Karpas-422 (cell line): ENCODE data around the gene PLCB1. TPM values are rescaled to one million over a fixed set of nuclear protein-coding genes. Genes with fewer than 3 reads are reported as not detected.
A peak's percentile ranks its signal among the peaks of the same experiment; 100 is the strongest.

ENCODE experiments used
- DNase-seq: peaks from one replicate; pipeline ENCODE4 v3.0.0-alpha.2; 2015
- H2AFZ ChIP-seq: fragments of 200-600 bp; sonication (generic); 2 replicates; pipeline ENCODE4 v1.6.1; 2014; ENCODE audit warnings: antibody characterized with exemption, low read length, mixed read lengths
- H3K27ac ChIP-seq: fragments of 200-600 bp; sonication (generic); 2 replicates; pipeline ENCODE4 v1.5.1; 2014; ENCODE audit warnings: mild to moderate bottlenecking, low read length, moderate library complexity
- H3K27me3 ChIP-seq: fragments of 200-600 bp; sonication (generic); 2 replicates; pipeline ENCODE4 v1.6.1; 2014; ENCODE audit warnings: low read length, mixed read lengths
- H3K36me3 ChIP-seq: fragments of 200-600 bp; sonication (generic); 2 replicates; pipeline ENCODE4 v1.6.1; 2014; ENCODE audit warnings: low read length, mixed read lengths; ENCODE audit not compliant: insufficient read depth
- H3K4me1 ChIP-seq: fragments of 200-600 bp; sonication (generic); 2 replicates; pipeline ENCODE4 v1.6.1; 2014; ENCODE audit warnings: mild to moderate bottlenecking, low read length, mixed read lengths
- H3K4me2 ChIP-seq: fragments of 200-600 bp; sonication (generic); 2 replicates; pipeline ENCODE4 v1.6.1; 2014; ENCODE audit warnings: low read length, low read depth, mild to moderate bottlenecking; ENCODE audit not compliant: poor library complexity, severe bottlenecking
- H3K4me3 ChIP-seq: fragments of 200-600 bp; sonication (generic); 2 replicates; pipeline ENCODE4 v1.5.1; 2014; ENCODE audit warnings: mild to moderate bottlenecking, antibody characterized with exemption, low read length, mixed read lengths
- H3K79me2 ChIP-seq: fragments of 200-600 bp; sonication (generic); 2 replicates; pipeline ENCODE4 v1.6.1; 2014; ENCODE audit warnings: mild to moderate bottlenecking, low read length, mixed read lengths
- H3K9ac ChIP-seq: fragments of 200-600 bp; sonication (generic); 2 replicates; pipeline ENCODE4 v1.6.0; 2014; ENCODE audit warnings: low read length
- H3K9me2 ChIP-seq: fragments of 200-600 bp; sonication (generic), shearing (Covaris generic); replicated peaks from 2 replicates; pipeline ENCODE4 v1.6.0; 2014; ENCODE audit warnings: mild to moderate bottlenecking, low read length, moderate library complexity; ENCODE audit not compliant: insufficient read depth
- H3K9me3 ChIP-seq: fragments of 300-700, 200-600 bp; sonication (generic); 2 replicates; pipeline ENCODE4 v1.6.1; 2014; ENCODE audit warnings: low read length, mixed read lengths
- H4K20me1 ChIP-seq: fragments of 200-600 bp; sonication (generic); 2 replicates; pipeline ENCODE4 v1.6.1; 2014; ENCODE audit warnings: mild to moderate bottlenecking, antibody characterized with exemption, low read length, low read depth; ENCODE audit not compliant: insufficient read depth
- total RNA-seq: library from RNA; depleted of rRNA; stranded (reverse); fragments of >200 nt; shearing (Covaris generic); gene quantifications from 2 replicates; pipeline ENCODE4 v1.2.3, GENCODE V29; 2014; ENCODE audit warnings: low replicate concordance

PLCB1 gene
- total RNA-seq, 1 experiment from 2014 or later = 0.82 TPM

DNA sequence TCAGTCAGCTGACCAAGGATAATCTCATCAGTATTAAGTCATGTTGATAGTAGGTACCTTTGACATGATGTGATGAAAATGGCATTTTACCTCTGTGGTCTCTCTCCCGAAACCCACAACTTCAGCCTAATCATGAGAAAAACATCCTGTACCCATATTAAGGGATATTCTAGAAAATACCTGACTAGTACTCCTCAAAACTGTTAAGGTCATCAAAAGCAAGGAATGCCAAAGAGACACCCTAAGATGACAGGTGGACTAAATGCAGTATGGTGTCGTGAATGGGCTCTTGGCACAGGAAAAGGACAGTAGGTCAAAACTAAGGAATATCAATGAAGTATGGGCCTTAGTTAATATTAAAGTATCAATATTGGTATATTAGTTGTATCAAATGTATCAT, 221.4 kb downstream of the PLCB1 start:
- Histone ChIP-seq H3K9ac (no peak overlapping the region), H3K36me3 (no peaks in the 10 kb centered on the region), H3K27me3 (no peaks in the 10 kb centered on the region), H3K9me2 (no peaks in the 10 kb centered on the region), H3K4me3 (no peak overlapping the region), H4K20me1 (no peaks in the 10 kb centered on the region), H2AFZ (no peak overlapping the region), H3K9me3 (no peaks in the 10 kb centered on the region), H3K79me2 (no peaks in the 10 kb centered on the region), H3K27ac (no peak overlapping the region), H3K4me2 (no peak overlapping the region), H3K4me1 (no peaks in the 10 kb centered on the region)
- no peak for DNase-seq

GRCh38 chr20:8355453-8355852, 223.4 kb downstream of the PLCB1 start:
- H3K9me3 ChIP-seq = no peaks in the 10 kb centered on the region
- no peaks in the 10 kb centered on the region for H3K27me3 ChIP-seq
- H2AFZ ChIP-seq = no peak overlapping the region
- no peak overlapping the region for H3K4me2 ChIP-seq
- H3K4me3 ChIP-seq = no peak overlapping the region
- H3K36me3 ChIP-seq = no peaks in the 10 kb centered on the region
- no peak overlapping the region for H3K27ac ChIP-seq
- no peaks in the 10 kb centered on the region for H4K20me1 ChIP-seq
- no peaks in the 10 kb centered on the region for H3K79me2 ChIP-seq
- DNase-seq = no peak
- no peaks in the 10 kb centered on the region for H3K9me2 ChIP-seq
- no peak overlapping the region for H3K9ac ChIP-seq
- no peaks in the 10 kb centered on the region for H3K4me1 ChIP-seq

GRCh38 chr20:8356806-8357205, 224.7 kb downstream of the PLCB1 start:
- Histone ChIP-seq H3K9me3 (no peaks in the 10 kb centered on the region), H3K27me3 (no peaks in the 10 kb centered on the region), H3K9ac (no peak overlapping the region), H2AFZ (no peak overlapping the region), H4K20me1 (no peaks in the 10 kb centered on the region), H3K27ac (no peak overlapping the region), H3K4me2 (no peak overlapping the region), H3K79me2 (no peaks in the 10 kb centered on the region), H3K36me3 (no peaks in the 10 kb centered on the region), H3K4me1 (no peaks in the 10 kb centered on the region), H3K9me2 (no peaks in the 10 kb centered on the region), H3K4me3 (no peak overlapping the region)
- no peak for DNase-seq

DNA sequence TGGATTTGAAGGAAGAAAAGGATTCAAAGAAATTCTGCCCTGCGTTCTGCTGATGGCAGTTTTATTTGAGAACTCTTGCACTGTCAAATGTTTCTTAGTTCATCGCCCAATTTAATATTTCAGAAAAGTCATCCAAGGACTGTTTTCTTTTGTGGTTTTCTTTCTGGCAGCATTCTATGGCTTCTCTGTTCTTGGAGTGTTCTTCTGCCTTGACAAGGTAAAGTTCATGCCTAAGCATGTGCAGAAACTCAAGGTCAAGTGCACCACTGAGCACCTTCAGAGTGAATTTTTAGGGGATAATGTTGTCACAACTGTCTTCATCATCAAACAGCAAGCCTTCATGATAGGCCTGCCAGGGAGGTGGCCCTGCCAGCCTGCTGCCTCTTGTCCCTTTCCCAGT, 225.6 kb downstream of the PLCB1 start:
- Histone ChIP-seq H4K20me1 (no peaks in the 10 kb centered on the region), H3K4me1 (no peaks in the 10 kb centered on the region), H3K36me3 (no peaks in the 10 kb centered on the region), H3K9me2 (no peaks in the 10 kb centered on the region), H2AFZ (no peak overlapping the region), H3K79me2 (no peaks in the 10 kb centered on the region), H3K4me2 (no peak overlapping the region), H3K9ac (no peak overlapping the region), H3K27ac (no peak overlapping the region), H3K4me3 (no peak overlapping the region), H3K27me3 (no peaks in the 10 kb centered on the region), H3K9me3 (no peaks in the 10 kb centered on the region)
- DNase-seq = no peak

GRCh38 chr20:8360035-8360434, 228.0 kb downstream of the PLCB1 start:
- no peaks in the 10 kb centered on the region for H3K27me3 ChIP-seq
- no peak overlapping the region for H3K9ac ChIP-seq
- H3K36me3 ChIP-seq = no peaks in the 10 kb centered on the region
- peak; percentile 48 for DNase-seq
- H3K4me3 ChIP-seq = no peak overlapping the region
- no peaks in the 10 kb centered on the region for H3K79me2 ChIP-seq
- H2AFZ ChIP-seq = no peak overlapping the region
- H3K4me1 ChIP-seq = no peaks in the 10 kb centered on the region
- H4K20me1 ChIP-seq = no peaks in the 10 kb centered on the region
- no peak overlapping the region for H3K4me2 ChIP-seq
- no peaks in the 10 kb centered on the region for H3K9me3 ChIP-seq
- H3K27ac ChIP-seq = no peak overlapping the region
- no peaks in the 10 kb centered on the region for H3K9me2 ChIP-seq

- no peaks in the 10 kb centered on the region for H3K27me3 ChIP-seq
- no peak for DNase-seq
- H3K4me2 ChIP-seq = no peak overlapping the region
- no peak overlapping the region for H3K4me3 ChIP-seq
- no peak overlapping the region for H3K27ac ChIP-seq
- no peaks in the 10 kb centered on the region for H3K36me3 ChIP-seq
- H3K9me3 ChIP-seq = no peaks in the 10 kb centered on the region
- H4K20me1 ChIP-seq = no peaks in the 10 kb centered on the region
- H3K79me2 ChIP-seq = no peaks in the 10 kb centered on the region
- no peak overlapping the region for H2AFZ ChIP-seq
- H3K4me1 ChIP-seq = no peaks in the 10 kb centered on the region
- no peak overlapping the region for H3K9ac ChIP-seq
- no peaks in the 10 kb centered on the region for H3K9me2 ChIP-seq
Measured at GRCh38 chr20:8361006-8361652, 229.1 kb downstream of the PLCB1 start.

- H3K27me3 ChIP-seq = no peaks in the 10 kb centered on the region
- H2AFZ ChIP-seq = no peak overlapping the region
- no peaks in the 10 kb centered on the region for H3K79me2 ChIP-seq
- no peak overlapping the region for H3K4me2 ChIP-seq
- no peak for DNase-seq
- H3K9me3 ChIP-seq = no peaks in the 10 kb centered on the region
- no peaks in the 10 kb centered on the region for H3K4me1 ChIP-seq
- H3K9ac ChIP-seq = no peak overlapping the region
- H3K27ac ChIP-seq = no peak overlapping the region
- no peak overlapping the region for H3K4me3 ChIP-seq
- no peaks in the 10 kb centered on the region for H4K20me1 ChIP-seq
- no peaks in the 10 kb centered on the region for H3K9me2 ChIP-seq
- H3K36me3 ChIP-seq = no peaks in the 10 kb centered on the region
Measured at GRCh38 chr20:8361779-8362178, 229.7 kb downstream of the PLCB1 start.

GRCh38 chr20:8362457-8362856, 230.4 kb downstream of the PLCB1 start:
- no peaks in the 10 kb centered on the region for H3K36me3 ChIP-seq
- no peak overlapping the region for H3K27ac ChIP-seq
- no peaks in the 10 kb centered on the region for H3K79me2 ChIP-seq
- H3K9me3 ChIP-seq = no peaks in the 10 kb centered on the region
- H3K9me2 ChIP-seq = no peaks in the 10 kb centered on the region
- no peak for DNase-seq
- H2AFZ ChIP-seq = no peak overlapping the region
- H3K4me1 ChIP-seq = no peaks in the 10 kb centered on the region
- no peak overlapping the region for H3K4me3 ChIP-seq
- H3K27me3 ChIP-seq = no peaks in the 10 kb centered on the region
- H3K9ac ChIP-seq = no peak overlapping the region
- H4K20me1 ChIP-seq = no peaks in the 10 kb centered on the region
- H3K4me2 ChIP-seq = no peak overlapping the region
